CD14-positive monocyte (primary cell): ENCODE measurements around the gene CCDC68. TPM values are rescaled to one million over a fixed set of nuclear protein-coding genes. Genes with fewer than 3 reads are reported as not detected.

ENCODE experiments used
- DNase-seq, 3 donors: peaks; one replicate each; pipeline ENCODE4 v3.0.0-alpha.2; 2011 to 2022
- H2AFZ ChIP-seq: 2 replicates; pipeline ENCODE4 v1.6.0; 2012; ENCODE audit warnings: mild to moderate bottlenecking, low read depth, low read length, inconsistent platforms; ENCODE audit not compliant: insufficient read depth, poor library complexity, severe bottlenecking
- H3K27ac ChIP-seq, 2 donors: 1 replicate in 1 of 2; 2 replicates in 1 of 2; pipeline ENCODE4 v1.5.1; 2012 to 2013; ENCODE audit warnings: low read length in 2 of 2, control low read depth in 1 of 2, inconsistent platforms in 1 of 2, low read depth in 1 of 2, mild to moderate bottlenecking in 1 of 2
- H3K27me3 ChIP-seq, 2 donors: one replicate each; pipeline versions ENCODE4 v1.6.0 to v1.6.1; 2011 to 2013; ENCODE audit warnings: low read length in 2 of 2; ENCODE audit not compliant: control insufficient read depth in 2 of 2, insufficient read depth in 2 of 2
- H3K36me3 ChIP-seq, 2 donors: replicated peaks in 1 of 2; 1 replicate in 1 of 2; 2 replicates in 1 of 2; pipeline versions ENCODE4 v1.5.1 to v1.6.1; 2012 to 2013; ENCODE audit warnings: low read length in 2 of 2, control low read depth in 1 of 2, inconsistent platforms in 1 of 2, mild to moderate bottlenecking in 1 of 2; ENCODE audit not compliant: insufficient read depth in 2 of 2, control insufficient read depth in 1 of 2
- H3K4me1 ChIP-seq, 2 donors: 1 replicate in 1 of 2; 2 replicates in 1 of 2; pipeline versions ENCODE4 v1.5.1 to v1.6.1; 2012 to 2013; ENCODE audit warnings: low read length in 2 of 2, control low read depth in 1 of 2, inconsistent platforms in 1 of 2, mild to moderate bottlenecking in 1 of 2, moderate library complexity in 1 of 2; ENCODE audit not compliant: insufficient read depth in 2 of 2, control insufficient read depth in 1 of 2
- H3K4me2 ChIP-seq: replicated peaks from 2 replicates; pipeline ENCODE3; 2012; ENCODE audit warnings: low read length, moderate library complexity, mild to moderate bottlenecking; ENCODE audit not compliant: poor library complexity, severe bottlenecking; ENCODE audit errors: extremely low read depth
- H3K4me3 ChIP-seq, 3 experiments: fragments of 200-600 bp in 1 of 3; sonication (generic) in 1 of 3; replicated peaks in 1 of 3; 1 replicate in 2 of 3; 2 replicates in 1 of 3; pipeline ENCODE4 v1.5.1; 2011 to 2013; ENCODE audit warnings: low read length in 3 of 3, mild to moderate bottlenecking in 3 of 3, control low read depth in 2 of 3, low read depth in 2 of 3, inconsistent platforms in 1 of 3, moderate library complexity in 1 of 3
- H3K79me2 ChIP-seq: 2 replicates; pipeline ENCODE4 v1.6.0; 2012; ENCODE audit warnings: mild to moderate bottlenecking, control low read depth, inconsistent platforms, low read length, moderate library complexity; ENCODE audit not compliant: insufficient read depth
- H3K9ac ChIP-seq: 2 replicates; pipeline ENCODE4 v1.6.0; 2017; ENCODE audit warnings: low read length, mild to moderate bottlenecking; ENCODE audit not compliant: insufficient read depth, poor library complexity, severe bottlenecking
- H3K9me3 ChIP-seq, 2 donors: replicated peaks in 1 of 2; 1 replicate in 1 of 2; 2 replicates in 1 of 2; pipeline versions ENCODE4 v1.5.1 to v1.6.1; 2012 to 2013; ENCODE audit warnings: low read length in 2 of 2, control low read depth in 1 of 2; ENCODE audit not compliant: control insufficient read depth in 1 of 2, insufficient read depth in 1 of 2
- H4K20me1 ChIP-seq: 2 replicates; pipeline ENCODE4 v1.6.0; 2012; ENCODE audit warnings: mild to moderate bottlenecking, low read length, control low read depth, moderate library complexity; ENCODE audit not compliant: insufficient read depth
- H3K27ac Mint-ChIP-seq, 7 donors: one replicate each; pipeline ENCODE4 v1.8.0; 2020; ENCODE audit warnings: mild to moderate bottlenecking in 7 of 7, mixed read lengths in 7 of 7, moderate library complexity in 6 of 7, inconsistent platforms in 2 of 7
- H3K27me3 Mint-ChIP-seq, 3 donors: one replicate each; pipeline ENCODE4 v1.8.0; 2021 to 2022; ENCODE audit warnings: low read depth in 3 of 3, mild to moderate bottlenecking in 3 of 3, mixed read lengths in 3 of 3, moderate library complexity in 3 of 3, inconsistent platforms in 1 of 3
- H3K36me3 Mint-ChIP-seq, 2 donors: one replicate each; pipeline ENCODE4 v1.8.0; 2020; ENCODE audit warnings: mixed read lengths in 2 of 2, inconsistent platforms in 1 of 2, mild to moderate bottlenecking in 1 of 2
- H3K4me1 Mint-ChIP-seq: one replicate; pipeline ENCODE4 v1.8.0; 2020; ENCODE audit warnings: mild to moderate bottlenecking, mixed read lengths
- H3K4me3 Mint-ChIP-seq, 2 donors: one replicate each; pipeline ENCODE4 v1.8.0; 2020; ENCODE audit warnings: mild to moderate bottlenecking in 2 of 2, mixed read lengths in 2 of 2, moderate library complexity in 1 of 2
- H3K9me3 Mint-ChIP-seq, 7 donors: one replicate each; pipeline ENCODE4 v1.8.0; 2020 to 2022; ENCODE audit warnings: mixed read lengths in 7 of 7, mild to moderate bottlenecking in 6 of 7, moderate library complexity in 6 of 7, inconsistent platforms in 2 of 7
- CTCF ChIP-seq: fragments of 200-600 bp; IDR thresholded peaks from one replicate; pipeline ENCODE4 v1.8.0; 2022; ENCODE audit warnings: antibody characterized with exemption, mild to moderate bottlenecking
- WGBS: methylation state at CpG from one replicate; pipeline ENCODE4 v1.1.5; 2013; ENCODE audit warnings: missing lambda C conversion rate; ENCODE audit not compliant: insufficient coverage; 5-methylcytosine and 5-hydroxymethylcytosine counted together
- intact Hi-C, 2 donors: fragments of 100-400 bp; cut with micrococcal nuclease; formaldehyde crosslinking; loops; one replicate each; pipeline versions ENCODE4 v1.15.0 to v1.15.1; 2023
- polyA plus RNA-seq, 3 donors: library from polyadenylated mRNA; depleted of rRNA in 1 of 3; unstranded in 2 of 3; stranded (reverse) in 1 of 3; fragments of 300-500 nt in 2 of 3; fragments of >200 nt in 1 of 3; fragmentation: Illumina TruSeq in 2 of 3; gene quantifications; 1 replicate in 2 of 3; 2 replicates in 1 of 3; pipeline ENCODE4 v1.2.3, GENCODE V29; 2012 to 2021

CCDC68 gene
- polyA plus RNA-seq, 3 donors, result 0.09 to 0.15 TPM; not detected in 1

- Histone ChIP-seq H3K36me3 (no peaks in the 10 kb centered on the region), H3K27me3 (no peaks in the 10 kb centered on the region), H4K20me1 (no peaks in the 10 kb centered on the region), H3K79me2 (no peaks in the 10 kb centered on the region), H3K27ac (no peak overlapping the region), H3K9ac (no peak overlapping the region), H3K4me2 (no peak overlapping the region), H3K4me3 (no peak overlapping the region), H3K4me1 (no peaks in the 10 kb centered on the region), H3K9me3 (peaks cover 0 to 14% of the 10 kb centered on the region in 2 donors), H2AFZ (no peak overlapping the region)
- Mint-ChIP-seq H3K36me3 (no peaks in the 10 kb centered on the region), H3K4me3 (no peak overlapping the region), H3K27me3 (peaks cover 0 to 2% (median 2%) of the 10 kb centered on the region in 3 donors), H3K27ac (no peak overlapping the region), H3K4me1 (no peaks in the 10 kb centered on the region), H3K9me3 (peaks cover 0 to 15% (median 2%) of the 10 kb centered on the region in 7 donors)
- no peak for DNase-seq
- intact Hi-C loops, result no loop called here
- TF ChIP-seq CTCF, result no peak
- WGBS, result 86% methylated on average over 10 of the region's 11 CpGs
Observed at GRCh38 chr18:54909538-54909937, 49.7 kb downstream of the CCDC68 start.

GRCh38 chr18:54906331-54907185, 52.7 kb downstream of the CCDC68 start:
- no peaks in the 10 kb centered on the region for H3K79me2 ChIP-seq
- no peaks in the 10 kb centered on the region for H3K27me3 ChIP-seq
- no peak overlapping the region for H2AFZ ChIP-seq
- Mint-ChIP-seq H3K9me3 (peaks cover 0 to 15% (median 2%) of the 10 kb centered on the region in 7 donors), H3K27me3 (peaks cover under 1 to 2% (median 1%) of the 10 kb centered on the region in 3 donors), H3K36me3 (no peaks in the 10 kb centered on the region), H3K4me3 (no peak overlapping the region), H3K4me1 (no peaks in the 10 kb centered on the region), H3K27ac (no peak overlapping the region)
- peaks cover 0 to 14% of the 10 kb centered on the region in 2 donors for H3K9me3 ChIP-seq
- no peak overlapping the region for H3K9ac ChIP-seq
- no peaks in the 10 kb centered on the region for H4K20me1 ChIP-seq
- DNase-seq, result no peak
- intact Hi-C loops, result no loop called here
- H3K4me2 ChIP-seq, result no peak overlapping the region
- no peak for TF ChIP-seq CTCF
- no peaks in the 10 kb centered on the region for H3K36me3 ChIP-seq
- H3K27ac ChIP-seq, result no peak overlapping the region
- no peak overlapping the region for H3K4me3 ChIP-seq
- no CpG with 5 or more reads among the region's 6 CpGs for WGBS
- H3K4me1 ChIP-seq, result no peaks in the 10 kb centered on the region
